ENCODE measurements around the gene KDM2A.
A peak's percentile ranks its signal among the peaks of the same experiment; 100 is the strongest.
"Not testable (repeated sequence)": the region's sequence is repeated elsewhere in the genome, so short reads cannot be mapped to it uniquely, and the experiment has no call there.

KDM2A gene

DNA sequence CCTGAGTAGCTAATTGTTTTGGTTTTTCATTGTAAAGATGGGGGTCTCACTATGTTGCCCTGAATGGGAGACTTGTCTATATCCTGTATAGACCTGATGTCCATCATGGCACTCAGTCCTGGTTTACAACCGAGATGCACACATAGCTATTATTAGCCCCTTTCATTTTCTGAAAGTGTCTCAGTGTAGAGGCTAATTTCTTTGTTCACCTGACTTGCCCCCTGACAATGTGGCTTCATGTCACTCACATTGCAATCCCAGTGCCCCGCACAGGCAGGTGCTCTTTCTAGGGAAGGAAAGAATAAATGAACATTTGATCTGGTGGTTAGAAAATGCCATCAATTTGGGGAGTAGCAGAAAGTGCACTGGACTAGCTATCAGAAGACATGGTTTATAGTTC lies 13.1 kb upstream of the KDM2A start:
- Mint-ChIP-seq H3K9me3 (ENCODE audit: low read depth) (no peaks in the 10 kb centered on the region), H3K4me3 (no peak overlapping the region), H3K27ac (no peak overlapping the region), H3K27me3 (no peaks in the 10 kb centered on the region), H3K4me1 (ENCODE audit: low read depth) (peaks cover 17% of the 10 kb centered on the region), H3K36me3 (no peaks in the 10 kb centered on the region)

DNA sequence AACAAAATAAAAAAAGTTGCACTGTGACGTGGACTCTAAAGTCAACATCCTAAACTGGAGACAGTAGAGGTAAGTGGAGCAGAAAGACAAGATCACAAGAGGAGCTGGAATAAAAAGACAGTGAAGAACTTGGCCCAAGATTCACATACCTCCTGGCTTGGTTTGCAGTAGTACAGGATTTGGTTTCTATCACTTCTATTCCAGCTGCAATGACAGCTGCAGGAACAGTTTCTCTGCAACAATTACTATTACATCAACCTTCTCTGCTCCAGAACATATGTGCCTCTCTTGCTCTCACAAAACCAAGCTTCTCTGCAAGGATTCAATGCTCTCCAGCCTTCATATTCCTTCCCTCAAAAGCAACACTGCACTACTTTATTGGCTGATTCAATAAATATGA lies 7.8 kb upstream of the KDM2A start:
- Mint-ChIP-seq H3K4me3 (no peak overlapping the region), H3K9me3 (ENCODE audit: low read depth) (no peaks in the 10 kb centered on the region)

DNA sequence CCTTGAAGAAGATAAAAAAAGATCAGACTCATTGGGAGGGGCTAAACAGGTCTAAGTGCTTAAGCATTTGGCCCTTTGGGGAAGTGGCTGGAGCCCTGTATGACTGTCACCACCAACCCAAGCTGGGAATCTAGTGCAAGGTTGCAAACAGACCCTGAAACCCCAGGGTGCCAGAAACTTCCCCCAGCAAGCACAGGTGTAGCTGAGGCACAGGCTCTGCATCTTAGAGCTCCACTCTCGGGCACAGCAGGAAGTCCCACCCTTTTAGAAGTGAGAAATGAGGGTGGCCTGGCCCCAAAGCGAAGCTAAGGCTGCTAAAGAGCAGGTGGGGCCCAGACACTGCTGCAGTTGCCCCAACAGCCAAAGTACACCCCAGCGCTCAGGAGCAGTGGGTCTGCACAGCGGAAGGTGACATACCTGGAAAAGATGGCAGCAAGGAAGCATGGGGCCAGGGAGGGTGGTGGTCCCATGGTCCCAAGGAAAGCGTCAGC lies 5.8 kb upstream of the KDM2A start:
- Mint-ChIP-seq H3K9me3 (ENCODE audit: low read depth) (no peaks in the 10 kb centered on the region), H3K27ac (peak overlapping the region; percentile 70), H3K36me3 (no peaks in the 10 kb centered on the region), H3K4me3 (no peak overlapping the region), H3K27me3 (no peaks in the 10 kb centered on the region), H3K4me1 (ENCODE audit: low read depth) (peaks cover 16% of the 10 kb centered on the region)

More for the DNA sequence above, 7.8 kb upstream of the KDM2A start:
- H3K27me3 Mint-ChIP-seq: no peaks in the 10 kb centered on the region
- peaks cover 11% of the 10 kb centered on the region for H3K4me1 Mint-ChIP-seq (ENCODE audit: low read depth)
- no peaks in the 10 kb centered on the region for H3K36me3 Mint-ChIP-seq
- no peak overlapping the region for H3K27ac Mint-ChIP-seq

DNA sequence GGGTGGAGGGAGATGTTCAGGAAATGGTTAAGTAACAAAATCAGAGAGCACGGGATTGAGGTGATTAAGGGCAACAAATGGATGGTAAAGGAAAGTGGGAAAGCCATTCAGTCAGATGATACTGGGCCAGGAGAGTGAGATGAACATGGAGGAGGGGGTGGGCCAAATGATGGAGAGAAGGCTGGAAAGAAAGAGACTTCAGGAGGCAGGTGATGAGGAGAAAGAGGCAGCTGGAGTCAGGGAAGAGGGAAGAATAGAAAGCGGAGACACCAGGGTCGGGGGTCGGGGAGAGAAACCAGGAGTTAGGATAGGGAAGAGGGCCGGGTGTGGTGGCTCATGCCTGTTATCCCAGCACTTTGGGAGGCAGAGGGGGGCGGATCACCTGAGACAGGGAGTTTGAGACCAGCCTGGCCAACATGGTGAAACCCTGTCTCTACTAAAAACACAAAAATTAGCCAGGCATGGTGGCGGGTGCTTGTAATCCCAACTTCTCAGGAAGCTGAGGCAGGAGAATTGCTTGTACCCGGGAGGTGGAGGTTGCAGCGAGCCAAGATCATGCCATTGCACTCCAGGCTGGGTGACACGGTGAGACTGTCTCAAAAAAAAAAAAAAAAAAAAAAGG lies 4.7 kb upstream of the KDM2A start:
- H3K36me3 Mint-ChIP-seq: no peaks in the 10 kb centered on the region
- no peaks in the 10 kb centered on the region for H3K9me3 Mint-ChIP-seq (ENCODE audit: low read depth)
- no peak overlapping the region for H3K27ac Mint-ChIP-seq
- H3K4me1 Mint-ChIP-seq (ENCODE audit: low read depth): peaks cover 16% of the 10 kb centered on the region
- no peaks in the 10 kb centered on the region for H3K27me3 Mint-ChIP-seq
- no peak overlapping the region for H3K4me3 Mint-ChIP-seq

DNA sequence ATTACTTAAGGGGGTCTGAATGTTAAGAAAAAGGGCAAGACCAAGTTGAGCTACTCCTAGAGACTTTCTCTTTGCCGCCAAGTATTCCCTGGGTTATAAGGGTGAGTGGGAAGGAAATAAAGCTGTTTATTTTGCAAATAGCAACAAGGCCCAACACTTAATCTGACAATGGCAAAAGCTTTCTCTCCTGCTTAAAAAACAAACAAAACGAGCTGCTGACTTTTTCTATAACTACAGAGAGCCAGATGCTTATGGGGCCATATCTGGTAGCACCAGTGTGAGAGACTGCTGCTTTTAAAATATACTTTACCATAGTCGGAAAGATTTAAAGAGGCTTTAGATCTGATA lies 2.3 kb upstream of the KDM2A start:
- Mint-ChIP-seq H3K9me3 (ENCODE audit: low read depth) (no peaks in the 10 kb centered on the region), H3K27ac (no peak overlapping the region), H3K36me3 (peaks cover 3% of the 10 kb centered on the region), H3K27me3 (no peaks in the 10 kb centered on the region), H3K4me1 (ENCODE audit: low read depth) (peaks cover 29% of the 10 kb centered on the region), H3K4me3 (peak overlapping the region; percentile 84)

DNA sequence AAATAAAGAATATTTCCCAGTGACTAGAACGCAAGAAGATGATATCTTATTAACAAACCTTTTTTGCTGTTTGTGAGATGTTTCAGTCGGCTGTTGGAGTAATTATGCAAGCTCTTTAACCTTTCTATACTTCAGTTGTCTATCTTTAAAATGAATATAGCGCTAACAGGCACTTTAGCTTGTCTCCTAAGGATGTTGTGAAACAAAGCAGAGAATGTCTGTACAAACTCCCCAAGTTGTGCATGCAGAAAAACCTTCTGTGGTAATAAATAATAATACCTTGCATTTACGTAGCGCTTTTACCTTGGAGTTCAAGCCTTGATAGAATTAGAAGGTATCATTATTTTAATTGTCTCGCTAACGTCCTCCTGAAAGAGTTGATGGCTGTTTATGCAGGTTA lies 1.9 kb upstream of the KDM2A start:
- Mint-ChIP-seq H3K4me1 (ENCODE audit: low read depth) (peaks cover 32% of the 10 kb centered on the region), H3K4me3 (peak overlapping the region; percentile 84), H3K36me3 (peaks cover 3% of the 10 kb centered on the region), H3K9me3 (ENCODE audit: low read depth) (no peaks in the 10 kb centered on the region), H3K27ac (peak overlapping the region; percentile 91), H3K27me3 (no peaks in the 10 kb centered on the region)

DNA sequence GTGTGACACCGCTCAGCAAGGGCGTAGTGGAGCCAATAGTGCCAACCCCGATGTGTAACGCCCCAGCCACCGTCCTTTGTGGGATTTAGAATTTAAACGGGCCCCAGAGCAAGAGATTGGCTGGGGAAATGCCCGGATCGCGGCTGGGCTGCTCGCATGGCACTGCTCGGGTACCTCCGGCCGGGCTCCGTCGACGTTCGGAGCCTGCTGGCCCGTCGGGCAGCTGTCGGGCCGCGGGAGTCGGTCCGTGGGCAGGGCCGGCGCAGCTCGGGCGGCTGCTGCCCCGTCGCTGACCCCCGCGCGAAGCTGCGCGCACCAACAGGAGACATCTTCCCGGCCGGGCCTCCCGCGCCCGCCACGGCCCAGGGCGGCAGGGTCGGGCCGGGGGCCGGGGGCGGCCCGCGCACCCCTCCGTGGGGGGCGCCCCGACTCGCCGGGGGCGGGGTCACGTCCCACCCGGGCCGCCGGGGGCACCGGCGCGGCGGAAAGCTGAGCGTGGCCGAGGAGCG lies 1.3 kb upstream of the KDM2A start:
- no peaks in the 10 kb centered on the region for H3K27me3 Mint-ChIP-seq

DNA sequence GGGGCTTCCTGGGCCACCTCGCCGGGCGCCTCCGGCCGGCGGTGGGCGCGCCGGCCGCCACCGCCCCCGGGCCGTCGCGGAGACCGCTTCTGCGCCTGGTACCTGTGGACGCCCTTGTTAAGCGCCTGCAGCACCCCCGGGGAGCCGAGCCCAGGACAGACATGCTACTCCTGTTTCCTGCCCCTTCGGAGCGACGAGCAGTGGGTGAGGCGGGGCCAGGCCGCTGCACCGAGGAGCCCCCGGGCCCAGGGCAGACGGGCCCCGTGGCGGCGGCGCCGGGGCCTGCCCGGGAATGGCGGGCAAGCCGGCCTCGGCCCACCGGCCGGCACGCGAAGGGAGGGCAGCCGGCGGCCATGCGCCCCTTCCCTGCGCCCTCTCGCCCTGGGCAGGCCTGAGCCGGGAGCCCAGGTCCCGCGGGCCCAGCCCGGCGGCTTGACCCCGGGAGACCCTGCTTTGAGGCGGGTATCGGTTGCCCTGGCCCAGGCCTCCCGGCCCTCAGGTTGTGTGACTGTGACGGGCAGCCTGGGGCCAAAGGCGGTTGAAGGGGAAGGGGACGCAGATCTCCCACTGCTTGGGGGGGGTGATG lies 789 bp upstream of the KDM2A start:
- Mint-ChIP-seq H3K36me3 (peaks cover 5% of the 10 kb centered on the region), H3K4me3 (peak overlapping the region; percentile 76), H3K9me3 (ENCODE audit: low read depth) (no peaks in the 10 kb centered on the region), H3K27ac (no peak overlapping the region), H3K4me1 (ENCODE audit: low read depth) (peaks cover 29% of the 10 kb centered on the region), H3K27me3 (no peaks in the 10 kb centered on the region)

More for the DNA sequence above, 1.3 kb upstream of the KDM2A start:
- Mint-ChIP-seq H3K4me1 (ENCODE audit: low read depth) (peaks cover 32% of the 10 kb centered on the region), H3K9me3 (ENCODE audit: low read depth) (no peaks in the 10 kb centered on the region), H3K4me3 (peak overlapping the region; percentile 84), H3K27ac (peak overlapping the region; percentile 91), H3K36me3 (peaks cover 3% of the 10 kb centered on the region)

DNA sequence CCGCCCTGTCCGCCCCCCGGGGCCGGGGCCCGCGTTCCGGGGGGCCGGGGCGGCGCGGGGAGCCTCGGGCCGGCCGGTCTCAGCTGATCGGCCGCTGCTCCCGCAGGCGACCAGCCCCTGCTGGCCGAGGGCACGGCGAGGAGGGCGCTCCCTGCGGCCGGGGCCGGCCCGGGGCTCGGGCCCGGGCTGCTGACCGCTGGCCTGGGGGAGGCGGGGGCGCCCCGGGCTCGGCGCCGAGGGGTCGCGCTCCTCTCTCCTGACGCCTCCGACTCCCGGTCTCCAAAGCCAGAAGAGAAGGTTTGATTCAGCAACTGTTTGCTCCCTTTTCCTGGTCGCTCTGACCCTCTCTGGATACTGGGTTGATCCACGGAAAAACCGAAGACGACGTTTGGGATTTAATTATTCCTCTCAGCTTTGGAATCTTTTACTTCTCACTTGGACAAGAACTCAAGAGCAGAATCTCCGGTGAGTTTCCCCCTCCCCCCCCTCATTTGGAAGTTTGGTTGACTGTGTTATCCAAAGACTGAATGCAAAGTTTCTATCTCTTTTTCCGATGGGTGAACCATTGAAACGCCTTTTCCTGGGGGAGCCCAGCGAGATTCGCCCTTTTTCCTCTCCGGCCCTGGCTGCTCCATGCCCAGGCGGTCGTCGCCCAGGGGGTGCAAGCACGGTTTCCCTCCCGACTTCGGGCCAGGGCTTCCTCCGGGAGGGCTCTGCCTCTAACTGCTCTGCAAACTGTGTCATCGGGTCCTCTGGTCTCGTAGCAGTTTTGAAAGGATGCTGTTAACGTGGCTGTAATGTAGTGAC lies 725 bp downstream of the KDM2A start:
- Mint-ChIP-seq H3K4me3 (peak overlapping the region; percentile 95), H3K27ac (peak overlapping the region; percentile 88), H3K36me3 (peaks cover 6% of the 10 kb centered on the region), H3K9me3 (ENCODE audit: low read depth) (no peaks in the 10 kb centered on the region), H3K4me1 (ENCODE audit: low read depth) (peaks cover 24% of the 10 kb centered on the region), H3K27me3 (no peaks in the 10 kb centered on the region)

DNA sequence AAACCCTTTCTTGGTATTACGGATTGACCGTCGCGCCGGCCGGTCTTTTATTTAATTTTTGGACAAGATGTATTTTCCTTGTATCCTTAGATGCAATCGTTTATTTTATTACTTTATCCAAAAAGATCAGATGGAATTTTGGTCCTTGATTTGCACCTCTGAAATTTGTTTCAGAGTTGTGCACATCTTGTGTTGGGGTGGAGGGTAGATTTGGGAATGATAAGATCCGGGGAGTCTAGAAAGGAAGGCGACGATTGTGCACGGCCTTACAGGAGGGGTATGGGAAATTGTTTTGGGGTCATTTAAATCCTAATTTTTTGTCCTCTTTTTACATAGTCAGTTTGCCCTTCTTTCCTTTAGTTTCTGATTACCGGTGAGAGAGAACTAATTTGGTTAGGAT lies 1.4 kb downstream of the KDM2A start:
- Mint-ChIP-seq H3K4me1 (ENCODE audit: low read depth) (peaks cover 27% of the 10 kb centered on the region), H3K9me3 (ENCODE audit: low read depth) (no peaks in the 10 kb centered on the region), H3K36me3 (peaks cover 6% of the 10 kb centered on the region), H3K27ac (peak overlapping the region; percentile 88), H3K4me3 (peak overlapping the region; percentile 95), H3K27me3 (no peaks in the 10 kb centered on the region)

DNA sequence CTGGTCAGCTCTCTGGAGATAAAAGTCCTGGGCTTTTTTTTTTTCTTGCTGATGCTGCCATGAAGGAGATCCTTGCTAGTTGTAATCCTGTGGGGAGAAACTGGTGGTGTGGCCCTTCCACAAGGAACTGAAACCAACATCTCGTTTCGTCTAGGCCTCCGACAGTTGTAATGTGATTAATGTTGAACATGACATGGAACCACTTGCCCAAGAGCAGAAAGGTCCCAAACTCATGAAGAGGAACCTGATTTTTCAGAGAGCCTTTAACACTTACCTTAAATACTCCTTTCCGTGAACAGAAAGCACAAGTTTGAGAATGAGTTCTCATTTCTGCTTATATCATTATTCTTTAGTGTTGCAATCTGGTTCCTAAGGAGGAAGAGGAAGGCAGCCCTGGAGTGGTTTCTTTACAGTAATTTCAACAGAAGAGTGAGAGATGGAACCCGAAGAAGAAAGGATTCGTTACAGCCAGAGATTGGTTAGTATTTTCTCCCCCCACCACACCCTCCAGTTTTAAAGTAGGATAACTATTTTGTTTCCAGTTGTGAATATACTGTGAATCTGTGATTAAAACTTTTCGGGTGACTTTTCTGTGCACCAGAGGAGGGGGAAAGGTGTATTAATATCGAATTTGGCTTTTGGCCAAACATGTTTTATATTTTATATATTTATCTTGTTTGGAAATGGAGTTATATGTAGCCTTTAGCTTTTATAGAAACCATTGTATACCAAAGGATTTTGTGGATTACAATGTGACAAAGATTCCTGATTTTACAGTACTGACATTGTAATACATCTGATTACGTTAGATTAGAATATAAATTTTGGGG lies 2.0 kb downstream of the KDM2A start:
- H3K9me3 Mint-ChIP-seq (ENCODE audit: low read depth): no peaks in the 10 kb centered on the region
- H3K27ac Mint-ChIP-seq: peak overlapping the region; percentile 88
- peaks cover 27% of the 10 kb centered on the region for H3K4me1 Mint-ChIP-seq (ENCODE audit: low read depth)
- H3K36me3 Mint-ChIP-seq: peaks cover 6% of the 10 kb centered on the region
- H3K4me3 Mint-ChIP-seq: peak overlapping the region; percentile 95
- H3K27me3 Mint-ChIP-seq: no peaks in the 10 kb centered on the region

DNA sequence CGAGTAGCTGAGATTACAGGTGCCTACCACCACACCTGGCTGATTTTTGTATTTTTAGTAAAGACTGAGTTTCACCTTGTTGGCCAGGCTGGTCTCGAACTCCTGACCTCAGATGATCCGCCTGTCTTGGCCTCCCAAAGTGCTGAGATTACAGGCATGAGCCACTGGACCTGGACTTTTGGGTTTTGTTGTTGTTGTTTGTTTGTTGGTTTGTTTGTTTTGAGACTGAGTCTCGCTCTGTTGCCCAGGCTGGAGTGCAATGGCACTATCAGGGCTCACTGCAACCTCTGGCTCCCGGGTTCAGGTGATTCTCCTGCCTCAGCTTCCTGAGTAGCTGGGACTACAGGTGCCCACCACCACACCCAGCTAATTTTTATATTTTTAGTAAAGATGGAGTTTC lies 4.7 kb downstream of the KDM2A start:
- not testable (repeated sequence) for H3K9me3 Mint-ChIP-seq (ENCODE audit: low read depth); H3K4me3 Mint-ChIP-seq; H3K27me3 Mint-ChIP-seq; H3K36me3 Mint-ChIP-seq; H3K27ac Mint-ChIP-seq
- peaks cover 26% of the 10 kb centered on the region for H3K4me1 Mint-ChIP-seq (ENCODE audit: low read depth)

DNA sequence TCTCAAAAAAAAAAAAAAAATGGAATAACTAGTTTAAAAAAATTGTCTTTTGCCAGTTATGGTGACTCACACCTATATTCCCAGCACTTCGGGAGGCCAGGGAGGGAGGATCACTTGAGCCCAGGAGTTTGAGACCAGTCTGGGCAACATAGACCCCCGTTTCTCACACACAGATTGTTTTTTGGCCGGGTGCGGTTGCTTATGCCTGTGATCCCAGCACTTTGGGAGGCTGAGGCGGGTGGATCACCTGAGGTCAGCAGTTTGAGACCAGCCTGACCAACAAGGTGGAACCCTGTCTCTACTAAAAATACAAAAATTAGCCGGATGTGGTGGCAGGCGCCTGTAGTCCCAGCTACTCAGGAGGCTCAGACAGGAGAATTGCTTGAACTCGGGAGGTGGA lies 7.2 kb downstream of the KDM2A start:
- H3K4me3 Mint-ChIP-seq; H3K27me3 Mint-ChIP-seq; H3K36me3 Mint-ChIP-seq; H3K27ac Mint-ChIP-seq; H3K9me3 Mint-ChIP-seq (ENCODE audit: low read depth): not testable (repeated sequence)
- peaks cover 24% of the 10 kb centered on the region for H3K4me1 Mint-ChIP-seq (ENCODE audit: low read depth)

DNA sequence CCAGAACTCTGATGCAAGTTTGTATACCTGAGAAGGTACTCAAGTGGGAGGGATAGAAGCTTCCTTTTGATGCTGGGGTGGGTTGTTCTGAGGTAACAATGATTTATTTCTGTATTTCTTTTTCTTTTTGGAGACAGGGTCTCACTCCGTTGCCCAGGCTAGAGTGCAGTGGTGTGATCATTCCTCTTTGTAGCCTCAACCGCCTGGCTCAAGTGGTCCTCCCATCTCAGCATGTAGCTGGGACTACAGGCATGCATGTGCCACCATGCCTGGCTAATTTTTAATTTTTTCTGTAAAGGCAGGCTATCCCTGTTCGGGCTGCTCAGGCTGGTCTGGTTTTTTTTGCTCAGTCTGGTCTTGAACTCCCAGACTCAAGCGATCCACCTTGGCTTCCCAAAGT lies 7.9 kb downstream of the KDM2A start:
- no peaks in the 10 kb centered on the region for H3K9me3 Mint-ChIP-seq (ENCODE audit: low read depth)
- H3K27me3 Mint-ChIP-seq: no peaks in the 10 kb centered on the region
- H3K4me3 Mint-ChIP-seq: no peak overlapping the region
- H3K36me3 Mint-ChIP-seq: peaks cover 8% of the 10 kb centered on the region
- no peak overlapping the region for H3K27ac Mint-ChIP-seq
- H3K4me1 Mint-ChIP-seq (ENCODE audit: low read depth): peaks cover 22% of the 10 kb centered on the region

DNA sequence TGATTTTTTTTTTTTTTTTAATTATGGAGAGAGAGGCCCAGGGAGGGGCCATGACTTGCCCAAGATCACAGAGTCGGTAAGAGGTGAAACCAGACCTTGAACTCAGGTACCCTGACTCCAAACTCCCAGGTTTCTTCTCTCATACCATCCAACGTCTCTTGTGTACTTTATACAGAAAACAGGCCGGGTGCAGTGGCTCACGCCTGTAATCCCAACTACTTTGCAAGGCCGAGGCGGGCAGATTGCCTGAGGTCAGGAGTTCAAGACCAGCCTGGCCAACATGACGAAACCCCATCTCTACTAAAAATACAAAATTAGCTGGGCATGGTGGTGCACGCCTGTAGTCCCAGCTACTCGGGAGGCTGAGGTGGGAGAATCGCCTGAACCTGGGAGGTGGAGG lies 11.8 kb downstream of the KDM2A start:
- Mint-ChIP-seq H3K36me3 (peaks cover 14% of the 10 kb centered on the region), H3K4me1 (ENCODE audit: low read depth) (peaks cover 25% of the 10 kb centered on the region)
- not testable (repeated sequence) for H3K27ac Mint-ChIP-seq; H3K27me3 Mint-ChIP-seq; H3K4me3 Mint-ChIP-seq; H3K9me3 Mint-ChIP-seq (ENCODE audit: low read depth)
